HG03135 (cell line): ENCODE measurements around the gene VSTM1.
"Not testable (repeated sequence)": the region's sequence is repeated elsewhere in the genome, so short reads cannot be mapped to it uniquely, and the experiment has no call there.

Source experiments
- ATAC-seq: cut with Tn5 transposase; IDR thresholded peaks from one replicate; pipeline ENCODE4 v1.9.1; 2021; ENCODE audit warnings: mild to moderate bottlenecking, moderate library complexity; ENCODE audit not compliant: unreplicated experiment

Gene VSTM1

GRCh38 chr19:54074851-54075250 is 11.2 kb upstream of the VSTM1 start:
- ATAC-seq = no peak

GRCh38 chr19:54073829-54074228 is 10.1 kb upstream of the VSTM1 start:
- no peak for ATAC-seq

- ATAC-seq = no peak
Measured at GRCh38 chr19:54069470-54069869, 5.8 kb upstream of the VSTM1 start.

- ATAC-seq = no peak
Measured at GRCh38 chr19:54062643-54063042, 1.1 kb downstream of the VSTM1 start.

GRCh38 chr19:54047616-54048015 is 16.1 kb downstream of the VSTM1 start:
- no peak for ATAC-seq

- no peak for ATAC-seq
Measured at GRCh38 chr19:54045771-54046170, 17.9 kb downstream of the VSTM1 start.

- ATAC-seq = no peak
Measured at GRCh38 chr19:54042989-54043388, 20.7 kb downstream of the VSTM1 start.

- no peak for ATAC-seq
Measured at GRCh38 chr19:54041969-54042606, 21.6 kb downstream of the VSTM1 start.

GRCh38 chr19:54040003-54040402 is 23.7 kb downstream of the VSTM1 start:
- no peak for ATAC-seq

GRCh38 chr19:54036542-54036941 is 27.2 kb downstream of the VSTM1 start:
- ATAC-seq = not testable (repeated sequence)

GRCh38 chr19:54035215-54036178 is 28.2 kb downstream of the VSTM1 start:
- ATAC-seq = no peak

GRCh38 chr19:54030895-54031586 is 32.7 kb downstream of the VSTM1 start:
- no peak for ATAC-seq

GRCh38 chr19:54029930-54030490 is 33.7 kb downstream of the VSTM1 start:
- no peak for ATAC-seq

- no peak for ATAC-seq
Measured at GRCh38 chr19:54029301-54029700, 34.4 kb downstream of the VSTM1 start.

GRCh38 chr19:54026656-54027055 is 37.0 kb downstream of the VSTM1 start:
- ATAC-seq = no peak

GRCh38 chr19:54024660-54025059 is 39.0 kb downstream of the VSTM1 start:
- no peak for ATAC-seq

GRCh38 chr19:54023191-54023590 is 40.5 kb downstream of the VSTM1 start:
- ATAC-seq = no peak

- no peak for ATAC-seq
Measured at GRCh38 chr19:54021932-54022331, 41.8 kb downstream of the VSTM1 start.

GRCh38 chr19:54021363-54021762 is 42.3 kb downstream of the VSTM1 start:
- no peak for ATAC-seq

- no peak for ATAC-seq
Measured at GRCh38 chr19:54017261-54017660, 46.4 kb downstream of the VSTM1 start.

GRCh38 chr19:54014920-54015560 is 48.7 kb downstream of the VSTM1 start:
- no peak for ATAC-seq
